Smooth muscle cell (in vitro differentiated cells): ENCODE results near the gene STRBP. TPM values are rescaled to one million over a fixed set of nuclear protein-coding genes. Genes with fewer than 3 reads are reported as not detected.
"Not testable (repeated sequence)": the region's sequence is repeated elsewhere in the genome, so short reads cannot be mapped to it uniquely, and the experiment has no call there.

ENCODE experiments used
- DNase-seq: peaks from one replicate; lab custom pipeline; 2025; ENCODE audit not compliant: unreplicated experiment; lab: John Stamatoyannopoulos, UW
- H2AFZ ChIP-seq: fragments of 200-600 bp; sonication (generic); 2 replicates; pipeline ENCODE4 v1.6.0; 2016; ENCODE audit warnings: antibody characterized with exemption, low read depth, mild to moderate bottlenecking
- H3F3A ChIP-seq: fragments of 200-600 bp; sonication (generic); 2 replicates; pipeline ENCODE4 v1.6.0; 2017; ENCODE audit warnings: antibody characterized with exemption, low read depth
- H3K27ac ChIP-seq: fragments of 200-600 bp; sonication (generic); 2 replicates; pipeline ENCODE4 v1.5.1; 2016; ENCODE audit warnings: low read depth, mild to moderate bottlenecking
- H3K27me3 ChIP-seq: fragments of 200-600 bp; sonication (generic); 2 replicates; pipeline ENCODE4 v1.6.1; 2016; ENCODE audit warnings: low read depth, mild to moderate bottlenecking
- H3K36me3 ChIP-seq: fragments of 200-600 bp; sonication (generic); 2 replicates; pipeline ENCODE4 v1.5.1; 2016; ENCODE audit warnings: low read depth
- H3K4me1 ChIP-seq: fragments of 200-600 bp; sonication (generic); 2 replicates; pipeline ENCODE4 v1.5.1; 2016; ENCODE audit warnings: low read depth
- H3K4me2 ChIP-seq: fragments of 200-600 bp; sonication (generic); 2 replicates; pipeline ENCODE4 v1.6.0; 2016; ENCODE audit warnings: mild to moderate bottlenecking
- H3K4me3 ChIP-seq: fragments of 200-600 bp; sonication (generic); 2 replicates; pipeline ENCODE4 v1.5.1; 2016; ENCODE audit warnings: mild to moderate bottlenecking
- H3K79me2 ChIP-seq: fragments of 200-600 bp; sonication (generic); 2 replicates; pipeline ENCODE4 v1.6.0; 2016; ENCODE audit warnings: low read depth, mild to moderate bottlenecking
- H3K9ac ChIP-seq: fragments of 200-600 bp; sonication (generic); 2 replicates; pipeline ENCODE4 v1.6.0; 2016; ENCODE audit warnings: low read depth
- H3K9me3 ChIP-seq: fragments of 200-600 bp; sonication (generic); replicated peaks from 2 replicates; pipeline ENCODE4 v1.5.1; 2016; ENCODE audit warnings: low read depth
- H4K20me1 ChIP-seq: fragments of 200-600 bp; sonication (generic); 2 replicates; pipeline ENCODE4 v1.6.0; 2016; ENCODE audit warnings: low read depth
- CTCF ChIP-seq: fragments of 200-600 bp; sonication (generic); IDR thresholded peaks from 2 replicates; pipeline ENCODE4 v1.5.1; 2017; ENCODE audit warnings: borderline replicate concordance, mild to moderate bottlenecking, antibody characterized with exemption; ENCODE audit not compliant: insufficient read depth, poor library complexity, severe bottlenecking
- WGBS: methylation state at CpG from one replicate; pipeline ENCODE4 v1.1.7; 2016; ENCODE audit warnings: low lambda C conversion rate; 5-methylcytosine and 5-hydroxymethylcytosine counted together
- polyA plus RNA-seq: library from polyadenylated mRNA; unstranded; fragments of >200 nt; fragmentation: Nextera tagmentation; extraction: Ambion mirVana; gene quantifications from 2 replicates; pipeline ENCODE4 v1.2.1, GENCODE V29; 2016
- total RNA-seq: library from RNA; depleted of rRNA; stranded (reverse); fragments of >200 nt; gene quantifications from 2 replicates; pipeline ENCODE4 v1.2.3, GENCODE V29; 2014

Gene STRBP
- total and polyA plus RNA-seq, 2 experiments from 2014 or later, result 6.6 to 11.9 TPM

GRCh38 chr9:123276551-123276950 is 8.2 kb upstream of the STRBP start:
- Histone ChIP-seq H3K27me3 (peaks cover 2% of the 10 kb centered on the region), H3K4me3 (no peak overlapping the region), H2AFZ (no peak overlapping the region), H3K79me2 (no peaks in the 10 kb centered on the region), H3K9ac (no peak overlapping the region), H3F3A (no peaks in the 10 kb centered on the region), H3K27ac (no peak overlapping the region), H3K4me1 (no peaks in the 10 kb centered on the region), H3K36me3 (no peaks in the 10 kb centered on the region), H3K9me3 (no peaks in the 10 kb centered on the region), H3K4me2 (no peak overlapping the region), H4K20me1 (no peaks in the 10 kb centered on the region)
- TF ChIP-seq CTCF, result no peak
- no peak for DNase-seq

GRCh38 chr9:123271133-123271532 is 2.7 kb upstream of the STRBP start:
- 91% methylated on average over 6 of the region's 6 CpGs for WGBS
- not testable (repeated sequence) for H3K9ac ChIP-seq, H3K36me3 ChIP-seq, H3K4me2 ChIP-seq, DNase-seq, H3K4me1 ChIP-seq, H3K27ac ChIP-seq, H2AFZ ChIP-seq, H4K20me1 ChIP-seq, H3K79me2 ChIP-seq, H3K4me3 ChIP-seq, H3F3A ChIP-seq, H3K9me3 ChIP-seq
- H3K27me3 ChIP-seq, result peaks cover 28% of the 10 kb centered on the region

- Histone ChIP-seq H3K4me1 (peaks cover 12% of the 10 kb centered on the region), H2AFZ (peak overlapping the region; percentile 89), H3K27ac (no peak overlapping the region), H3K4me3 (peak overlapping the region; percentile 83), H3K9me3 (no peaks in the 10 kb centered on the region), H3K36me3 (no peaks in the 10 kb centered on the region), H3F3A (no peaks in the 10 kb centered on the region), H3K4me2 (peak overlapping the region; percentile 95), H3K27me3 (peaks cover 28% of the 10 kb centered on the region), H3K79me2 (no peaks in the 10 kb centered on the region), H3K9ac (no peak overlapping the region), H4K20me1 (peaks cover 12% of the 10 kb centered on the region)
- DNase-seq, result no peak
- no peak for TF ChIP-seq CTCF
- 72% methylated on average over 7 of the region's 7 CpGs for WGBS
Observed at GRCh38 chr9:123269281-123269680, 895 bp upstream of the STRBP start.

GRCh38 chr9:123268199-123268464 is 254 bp downstream of the STRBP start:
- Histone ChIP-seq H2AFZ (no peak overlapping the region), H3K27me3 (peaks cover 28% of the 10 kb centered on the region), H3K36me3 (no peaks in the 10 kb centered on the region), H3F3A (no peaks in the 10 kb centered on the region), H3K9me3 (no peaks in the 10 kb centered on the region), H3K27ac (no peak overlapping the region), H3K4me1 (peaks cover 12% of the 10 kb centered on the region), H3K4me3 (peak overlapping the region; percentile 83), H3K4me2 (peak overlapping the region; percentile 93), H3K79me2 (peaks cover under 1% of the 10 kb centered on the region), H3K9ac (peak overlapping the region; percentile 51), H4K20me1 (peaks cover 12% of the 10 kb centered on the region)
- no peak for TF ChIP-seq CTCF
- WGBS, result 2% methylated on average over 9 of the region's 49 CpGs
- peak; percentile 31 for DNase-seq
